NCI-H2081 treated with DMSO at 0.1 percent for 48 hours (cell line): ENCODE data around the gene ZNF217.
"Not testable (repeated sequence)": the region's sequence is repeated elsewhere in the genome, so short reads cannot be mapped to it uniquely, and the experiment has no call there.

Source experiments
- DNase-seq: peaks from one replicate; lab custom pipeline; 2025; lab: John Stamatoyannopoulos, UW

The ZNF217 gene

GRCh38 chr20:53593466-53594007 is at the start of gene ZNF217:
TSS of gene ZNF217 (minus strand) at chr20:53593839. CDS start at chr20:53582826, 11,013 bp downstream.
- DNase-seq, result not testable (repeated sequence)

- no peak for DNase-seq
Observed at GRCh38 chr20:53643031-53643832, 49.6 kb upstream of the ZNF217 start.

DNA sequence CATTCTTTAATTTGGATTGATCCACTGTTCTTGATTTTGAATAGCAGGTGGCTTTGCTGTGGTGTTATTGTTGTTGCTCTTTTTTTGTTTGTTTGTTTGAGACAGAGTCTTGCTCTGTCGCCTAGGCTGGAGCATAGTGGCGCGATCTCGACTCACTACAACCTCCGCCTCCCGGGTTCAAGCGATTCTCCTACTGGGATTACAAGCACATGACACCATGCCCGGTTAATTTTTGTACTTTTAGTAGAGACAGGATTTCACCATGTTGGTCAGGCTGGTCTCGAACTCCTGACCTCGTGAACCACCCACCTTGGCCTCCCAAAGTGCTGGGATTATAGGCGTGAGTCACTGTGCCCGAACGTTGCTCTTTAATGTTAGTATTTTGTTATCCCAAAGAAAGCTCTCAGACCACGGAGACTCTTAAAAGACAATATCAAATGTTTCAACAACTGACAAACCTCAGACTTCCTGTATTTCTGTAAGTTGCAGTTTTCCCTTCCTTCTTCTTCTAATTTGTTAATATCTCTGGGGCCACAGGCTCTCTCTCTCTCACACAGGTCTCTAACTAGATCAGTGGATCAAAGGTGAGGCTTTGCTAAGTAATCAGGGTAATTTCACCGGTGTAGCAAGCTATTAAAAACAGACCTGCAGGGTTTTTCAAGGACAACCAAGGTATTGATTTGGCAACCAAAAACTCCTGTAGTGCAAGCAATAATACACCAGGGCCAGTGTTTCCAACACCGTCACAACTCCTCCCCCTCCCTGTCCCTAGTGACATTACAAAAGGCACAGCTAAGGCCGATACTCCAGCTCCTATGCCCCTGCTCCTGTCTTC is 48.8 kb upstream of the ZNF217 start:
- no peak for DNase-seq

GRCh38 chr20:53639647-53640440 is 46.2 kb upstream of the ZNF217 start:
- no peak for DNase-seq

DNA sequence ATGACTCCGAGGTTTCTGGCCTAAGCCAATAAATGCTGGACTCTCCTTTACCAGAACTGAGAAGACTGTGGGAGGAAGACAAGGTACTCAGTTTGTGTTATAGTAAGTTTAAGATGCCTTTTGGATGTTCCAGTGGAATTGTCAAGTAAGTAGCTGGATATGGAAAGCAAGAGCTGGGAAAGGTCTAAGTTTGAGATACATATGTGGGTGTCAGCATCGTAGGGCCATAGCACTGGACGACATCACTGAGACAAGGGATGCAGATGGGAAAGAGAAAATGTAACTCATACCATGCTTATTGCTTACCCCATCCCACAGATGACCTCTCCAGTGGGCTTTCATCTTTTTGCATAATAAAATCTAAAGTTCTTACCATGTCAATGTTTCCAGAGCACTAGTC is 45.5 kb upstream of the ZNF217 start:
- DNase-seq, result no peak

DNA sequence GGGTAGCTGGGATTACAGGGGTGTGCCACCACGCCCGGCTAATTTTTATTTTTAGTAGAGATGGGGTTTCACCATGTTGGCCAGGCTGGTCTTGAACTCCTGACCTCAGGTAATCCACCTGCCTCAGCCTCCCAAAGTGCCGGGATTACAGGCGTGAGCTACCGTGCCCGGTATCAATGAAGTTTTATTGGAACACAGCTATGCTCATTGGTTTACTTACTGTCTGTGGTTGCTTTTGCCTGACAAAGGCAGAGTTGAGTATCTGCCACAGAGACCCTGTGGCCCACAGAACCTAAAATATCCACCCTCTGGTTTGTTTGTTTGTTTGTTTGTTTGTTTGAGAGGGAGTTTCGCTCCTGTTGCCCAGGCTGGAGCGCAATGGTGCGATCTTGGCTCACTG is 43.7 kb upstream of the ZNF217 start:
- not testable (repeated sequence) for DNase-seq

- DNase-seq, result no peak
Observed at GRCh38 chr20:53636540-53637097, 43.0 kb upstream of the ZNF217 start.

GRCh38 chr20:53635221-53635620 is 41.6 kb upstream of the ZNF217 start:
- DNase-seq, result no peak

DNA sequence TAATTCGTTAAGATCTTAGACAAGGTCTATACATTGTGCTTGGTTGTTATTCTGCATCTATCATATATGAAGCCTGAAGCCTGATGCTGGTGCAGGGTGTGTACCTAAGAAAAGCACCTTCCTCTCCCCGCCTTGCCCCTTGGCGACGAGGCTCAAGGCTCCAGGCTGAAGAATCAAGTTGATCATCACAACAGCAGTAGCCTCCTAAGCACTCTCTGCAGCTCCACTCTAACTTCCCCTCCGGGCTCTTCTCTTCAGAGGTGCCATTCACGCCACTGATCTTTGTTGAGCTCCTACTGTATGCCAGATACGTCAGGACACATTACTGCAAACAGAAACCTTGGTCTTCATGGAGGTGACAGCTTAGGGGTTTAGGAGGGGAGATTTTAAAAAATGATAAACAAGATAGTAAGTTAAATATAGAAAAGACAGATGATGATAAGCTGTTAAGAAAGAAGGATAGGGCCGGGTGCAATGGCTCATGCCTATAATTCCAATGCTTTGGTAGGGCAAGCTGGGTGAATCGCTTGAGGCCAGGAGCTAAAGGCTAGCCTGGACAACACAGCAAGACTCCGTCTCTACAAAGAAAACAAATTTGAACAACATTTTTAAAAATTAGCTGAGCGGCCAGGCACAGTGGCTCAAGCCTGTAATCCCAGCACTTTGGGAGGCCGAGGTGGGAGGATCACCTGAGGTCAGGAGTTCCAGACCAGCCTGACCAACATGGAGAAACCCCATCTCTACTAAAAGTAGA is 38.4 kb upstream of the ZNF217 start:
- no peak for DNase-seq

GRCh38 chr20:53629436-53629835 is 35.8 kb upstream of the ZNF217 start:
- DNase-seq, result no peak

DNA sequence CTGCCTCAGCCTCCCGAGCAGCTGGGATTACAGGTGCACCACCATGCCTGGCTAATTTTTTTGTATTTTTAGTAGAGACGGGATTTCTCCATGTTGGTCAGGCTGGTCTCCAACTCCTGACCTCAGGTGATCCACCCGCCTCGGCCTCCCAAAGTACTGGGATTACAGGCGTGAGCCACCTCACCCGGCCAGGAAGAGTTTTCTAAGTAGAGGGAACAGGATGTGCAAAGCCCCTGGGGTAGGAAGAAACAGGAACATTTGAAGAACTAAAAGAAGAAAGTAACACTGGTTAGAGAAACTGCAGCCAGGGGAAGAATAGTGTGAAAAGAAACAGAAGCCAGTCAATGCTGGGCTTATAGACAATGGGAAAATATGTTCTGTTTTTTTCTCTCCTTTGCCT is 35.1 kb upstream of the ZNF217 start:
- not testable (repeated sequence) for DNase-seq

DNA sequence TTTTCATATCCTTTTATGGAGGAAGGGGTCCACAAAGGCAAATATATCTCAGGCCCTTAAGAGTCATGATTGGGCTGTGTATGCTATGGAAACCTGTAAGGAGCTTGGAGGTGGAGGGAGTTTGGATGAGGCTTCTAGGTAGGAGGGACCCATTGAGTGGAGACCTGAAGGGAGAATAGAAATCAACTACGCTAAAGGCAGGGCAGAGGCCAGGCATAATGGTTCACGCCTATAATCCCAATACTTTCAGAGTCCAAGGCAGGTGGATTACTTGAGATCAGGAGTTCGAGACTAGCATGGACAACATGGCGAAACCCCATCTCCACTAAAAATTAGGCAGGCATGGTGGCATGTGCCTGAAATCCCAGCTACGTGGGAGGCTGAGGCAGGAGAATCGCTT is 34.4 kb upstream of the ZNF217 start:
- DNase-seq, result no peak

- DNase-seq, result not testable (repeated sequence)
Observed at GRCh38 chr20:53627001-53627400, 33.4 kb upstream of the ZNF217 start.

DNA sequence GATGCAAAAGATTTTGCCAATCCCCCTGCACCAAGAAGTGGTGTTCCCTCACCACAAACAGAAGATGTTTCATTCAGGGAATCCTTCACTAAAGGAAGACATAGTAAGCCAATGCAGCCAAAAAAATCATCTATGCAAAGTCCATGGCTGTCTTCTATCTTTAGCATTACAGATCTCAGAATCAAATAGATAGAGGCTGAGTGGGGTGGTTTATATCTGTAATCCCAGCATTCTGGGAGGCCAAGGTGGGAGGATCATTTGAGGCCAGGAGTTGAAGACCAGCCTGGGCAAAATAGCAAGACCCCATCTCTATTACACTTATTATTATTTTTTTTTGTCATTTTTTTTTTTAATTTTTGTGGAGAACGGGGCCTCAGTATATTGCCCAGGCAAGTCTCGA is 32.9 kb upstream of the ZNF217 start:
- no peak for DNase-seq

DNA sequence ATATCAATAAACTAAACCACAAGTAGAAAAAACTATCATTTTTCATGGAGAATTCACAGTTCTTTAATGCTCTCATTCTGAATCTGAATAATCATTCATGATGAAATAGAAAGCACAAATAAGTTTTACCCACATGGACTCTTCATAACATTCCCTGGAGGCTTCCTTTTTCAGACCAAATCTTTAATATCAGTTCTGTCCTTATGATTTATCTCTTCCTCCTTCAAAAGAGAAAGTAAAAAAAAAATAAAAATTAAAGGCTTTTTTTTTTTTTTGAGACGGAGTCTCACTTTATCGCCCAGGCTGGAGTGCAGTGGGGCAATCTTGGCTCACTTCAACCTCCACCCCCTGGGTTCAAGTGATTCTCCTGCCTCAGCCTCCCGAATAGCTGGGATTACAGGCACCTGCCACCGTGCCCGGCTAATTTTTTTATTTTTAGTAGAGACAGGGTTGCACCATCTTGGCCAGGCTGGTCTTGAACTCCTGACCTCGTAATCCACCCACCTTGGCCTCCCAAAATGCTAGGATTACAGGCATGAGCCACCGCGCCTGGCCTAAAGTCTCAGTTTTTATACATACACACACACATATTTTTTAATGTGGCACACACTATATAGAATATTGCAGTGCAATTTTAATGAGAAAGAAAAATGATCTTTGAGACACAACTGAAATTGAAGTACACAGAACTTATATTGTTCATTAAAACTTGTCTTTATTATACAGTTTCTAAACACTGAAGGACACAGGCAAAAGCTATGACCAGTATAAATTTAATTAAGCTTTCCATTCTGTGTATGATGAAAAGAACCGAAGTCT is 31.9 kb upstream of the ZNF217 start:
- no peak for DNase-seq

- DNase-seq, result not testable (repeated sequence)
Observed at GRCh38 chr20:53624927-53625250, 31.2 kb upstream of the ZNF217 start.

GRCh38 chr20:53623454-53624211 is 30.0 kb upstream of the ZNF217 start:
- no peak for DNase-seq

DNA sequence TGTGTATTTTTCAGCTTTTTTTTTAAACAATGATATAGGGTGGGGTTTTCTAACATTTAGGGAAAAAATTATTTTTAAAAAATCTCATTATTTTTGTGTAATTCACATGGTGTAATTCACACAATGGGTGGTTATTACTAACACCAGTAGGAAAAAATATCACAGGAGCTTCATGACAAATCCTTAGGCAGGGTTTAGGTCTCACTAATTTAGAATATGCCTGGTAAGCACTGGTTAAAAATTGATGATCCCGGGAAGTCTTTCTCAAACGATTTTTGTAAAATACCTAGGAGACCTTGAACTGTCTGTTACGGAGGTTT is 29.5 kb upstream of the ZNF217 start:
- no peak for DNase-seq

DNA sequence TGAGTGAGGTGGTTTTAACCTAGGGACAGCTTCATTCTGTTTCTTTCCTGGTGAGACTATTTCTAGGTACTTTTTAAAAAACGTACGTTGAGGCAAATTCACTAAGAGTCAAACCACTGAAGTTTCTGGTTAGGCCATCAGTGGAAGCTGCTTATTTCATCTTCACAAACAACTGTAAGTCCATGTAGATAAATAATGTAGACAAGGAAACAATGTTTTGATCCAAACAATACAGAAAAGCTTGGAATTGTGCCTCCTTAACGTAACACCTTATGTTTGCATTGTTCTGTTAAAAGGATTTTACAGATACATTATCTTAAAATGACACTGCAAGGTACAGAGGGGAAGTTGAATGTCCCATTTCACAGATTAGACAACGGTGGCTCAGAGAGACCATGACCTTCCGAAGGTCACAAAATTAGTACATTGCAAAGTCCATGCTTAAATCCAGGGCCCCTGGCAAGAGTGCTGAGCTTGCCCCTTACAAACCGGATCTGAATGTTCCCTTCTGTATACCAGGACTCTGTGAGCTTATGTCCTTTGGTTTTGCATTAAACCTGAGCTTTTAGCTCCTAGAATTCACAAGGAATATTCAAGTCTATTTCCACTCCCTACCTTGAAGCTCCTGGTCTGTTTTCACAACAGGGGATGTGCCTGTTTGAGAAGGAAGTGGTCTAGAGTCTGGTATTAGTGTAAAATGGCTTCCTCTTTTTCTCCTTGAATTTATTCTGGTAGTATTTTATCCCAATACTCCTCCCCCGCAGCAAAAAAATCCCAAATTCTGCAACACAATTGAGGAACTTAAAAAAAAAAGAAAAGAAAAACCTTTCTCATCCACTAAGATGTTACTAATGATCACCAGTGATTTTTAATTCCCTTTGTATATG is 28.9 kb upstream of the ZNF217 start:
- DNase-seq, result no peak
